ENCODE results near the gene RAPGEF4. TPM values are rescaled to one million over a fixed set of nuclear protein-coding genes. Genes with fewer than 3 reads are reported as not detected.

Gene RAPGEF4
- total and polyA plus RNA-seq, 7 donors = 0.23 to 7.6 (median 4.2) TPM

DNA sequence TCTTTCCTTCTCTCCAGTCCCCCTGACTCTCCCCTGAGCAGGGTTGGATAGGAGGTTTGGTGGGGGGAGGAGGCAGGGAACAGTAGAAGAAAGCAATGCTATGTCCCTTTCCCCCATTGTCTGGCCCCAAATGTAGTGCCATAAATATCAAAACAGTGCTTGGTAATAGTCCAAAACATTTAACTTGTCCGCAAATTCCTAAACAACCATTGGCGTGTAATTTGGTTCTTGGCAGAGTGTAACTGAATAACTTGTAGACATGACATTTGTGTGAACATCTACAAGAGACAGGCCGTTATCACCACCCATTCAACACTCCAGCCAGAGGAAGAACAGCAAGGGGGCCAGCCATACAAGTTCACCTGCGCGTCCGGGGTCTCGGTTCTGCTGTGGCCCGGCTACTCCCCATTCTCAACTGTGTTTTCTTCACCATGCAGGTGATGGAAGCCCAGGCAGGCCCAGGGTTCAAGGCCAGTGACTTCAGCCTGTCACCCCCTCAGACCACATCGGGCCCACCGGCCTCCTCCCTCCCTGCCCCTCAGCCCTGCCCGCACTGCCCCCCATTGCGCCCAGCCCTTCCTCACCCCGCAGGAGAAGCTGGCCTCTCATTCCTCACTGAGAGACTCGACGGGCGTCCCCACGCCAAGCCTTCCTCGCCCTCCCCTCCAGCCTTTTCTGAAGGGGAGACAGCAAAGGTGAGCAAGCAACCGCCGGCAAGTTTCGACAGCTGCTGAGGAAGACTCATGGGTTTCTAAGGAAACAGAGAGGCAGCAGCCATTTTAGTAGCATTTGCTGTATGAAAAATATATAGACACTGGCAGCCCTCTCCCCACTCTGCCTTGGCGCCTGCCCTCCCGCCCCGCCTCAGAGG lies 699 bp upstream of the RAPGEF4 start:
- 35 to 39% methylated on average over 24 of the region's 24 CpGs for WGBS, 2 donors
- TF ChIP-seq CTCF (IDR thresholded peaks at IDR 0.05) (no peak), POLR2A (IDR thresholded peaks at IDR 0.05) (no peak), EP300 (IDR thresholded peaks at IDR 0.05) (no peak), POLR2AphosphoS5 (IDR thresholded peaks at IDR 0.05) (no peak)
- intact Hi-C loops (cut with DNase I) = no loop called here
- Histone ChIP-seq H3K4me1 (peaks cover 0 to 17% (median 16%) of the 10 kb centered on the region in 4 donors), H3K27ac (no peak overlapping the region), H3K9me3 (no peaks in the 10 kb centered on the region), H3K36me3 (no peaks in the 10 kb centered on the region), H3K4me3 (peak overlapping the region in 3 of 4 donors; percentile 35 to 54 (median 49)), H3K27me3 (peaks cover 13 to 24% (median 22%) of the 10 kb centered on the region in 3 donors)
- no peak for DNase-seq

- Histone ChIP-seq H3K9me3 (no peaks in the 10 kb centered on the region), H3K27ac (no peak overlapping the region), H3K4me3 (peak overlapping the region in 2 of 4 donors; percentile 49 to 54), H3K4me1 (peaks cover 0 to 17% (median 16%) of the 10 kb centered on the region in 4 donors), H3K27me3 (peaks cover 13 to 24% (median 22%) of the 10 kb centered on the region in 3 donors), H3K36me3 (no peaks in the 10 kb centered on the region)
- no peak for DNase-seq
- intact Hi-C loops (cut with DNase I) = no loop called here
- 25 to 29% methylated on average over 16 of the region's 16 CpGs for WGBS, 2 donors
- TF ChIP-seq EP300 (IDR thresholded peaks at IDR 0.05) (no peak), CTCF (IDR thresholded peaks at IDR 0.05) (no peak), POLR2A (IDR thresholded peaks at IDR 0.05) (no peak), POLR2AphosphoS5 (IDR thresholded peaks at IDR 0.05) (no peak)
These were observed 954 bp downstream of the RAPGEF4 start for GRCh38 chr2:172736424-172737174.

- H3K4me3 ChIP-seq = no peak overlapping the region
- peaks cover 0 to 17% (median 15%) of the 10 kb centered on the region in 4 donors for H3K4me1 ChIP-seq
- WGBS, 2 donors = 93% methylated on average over 7 of the region's 7 CpGs
- intact Hi-C loops (cut with DNase I) = no loop called here
- H3K36me3 ChIP-seq = no peaks in the 10 kb centered on the region
- H3K9me3 ChIP-seq = peaks cover 0 to 4% (median 0%) of the 10 kb centered on the region in 4 donors
- DNase-seq = no peak
- no peak for TF ChIP-seq CTCF (IDR thresholded peaks at IDR 0.05)
- no peak for TF ChIP-seq EP300 (IDR thresholded peaks at IDR 0.05)
- no peak for TF ChIP-seq POLR2A (IDR thresholded peaks at IDR 0.05)
- TF ChIP-seq POLR2AphosphoS5 (IDR thresholded peaks at IDR 0.05) = no peak
- H3K27ac ChIP-seq = no peak overlapping the region
- peaks cover 13 to 24% (median 22%) of the 10 kb centered on the region in 3 donors for H3K27me3 ChIP-seq
These were observed 4.1 kb downstream of the RAPGEF4 start for GRCh38 chr2:172739661-172740266.

DNA sequence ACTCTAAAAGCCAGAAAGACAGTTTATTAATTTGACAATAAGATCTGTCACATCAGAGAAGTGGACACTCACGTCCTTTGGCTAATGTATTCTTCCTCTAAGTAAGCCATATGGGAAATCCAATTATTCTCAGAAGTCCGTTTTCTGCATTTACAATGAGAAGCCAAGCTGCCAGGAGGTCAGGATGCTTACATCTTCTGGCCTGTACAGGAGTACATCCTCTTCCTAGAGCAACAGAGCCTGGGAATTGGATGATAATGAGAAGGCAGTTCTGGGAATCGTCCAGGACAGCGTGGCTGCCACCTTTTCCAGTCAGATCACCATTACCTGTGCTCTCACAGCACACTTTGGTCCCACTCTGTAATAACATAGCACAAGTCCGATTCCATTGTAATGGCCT lies 5.2 kb downstream of the RAPGEF4 start:
- Histone ChIP-seq H3K4me3 (no peak overlapping the region), H3K27me3 (peaks cover 5 to 14% (median 12%) of the 10 kb centered on the region in 3 donors), H3K4me1 (peaks cover 0 to 8% (median 6%) of the 10 kb centered on the region in 4 donors), H3K36me3 (no peaks in the 10 kb centered on the region), H3K9me3 (peaks cover 0 to 4% (median 0%) of the 10 kb centered on the region in 4 donors), H3K27ac (no peak overlapping the region)
- TF ChIP-seq POLR2A (IDR thresholded peaks at IDR 0.05) = no peak
- TF ChIP-seq EP300 (IDR thresholded peaks at IDR 0.05) = no peak
- no peak for TF ChIP-seq POLR2AphosphoS5 (IDR thresholded peaks at IDR 0.05)
- TF ChIP-seq CTCF (IDR thresholded peaks at IDR 0.05) = no peak
- no peak for DNase-seq
- intact Hi-C loops (cut with DNase I) = no loop called here
- 86 to 89% methylated on average over 5 of the region's 5 CpGs for WGBS, 2 donors

All from sigmoid colon (tissue), 7 donors.